H9 (cell line): ENCODE measurements around the gene FBXO21. TPM values are rescaled to one million over a fixed set of nuclear protein-coding genes. Genes with fewer than 3 reads are reported as not detected.

Experiments used
- DNase-seq: peaks from one replicate; pipeline ENCODE4 v3.0.0-alpha.2; 2017
- H2AFZ ChIP-seq: one replicate; pipeline ENCODE4 v1.6.1; 2013; ENCODE audit warnings: mild to moderate bottlenecking, low read length, control low read depth, moderate library complexity
- H2AK5ac ChIP-seq: 2 replicates; pipeline ENCODE4 v1.6.1; 2013; ENCODE audit warnings: low read length, control low read depth, mixed read lengths; ENCODE audit not compliant: insufficient read length
- H2BK120ac ChIP-seq: one replicate; pipeline ENCODE4 v1.6.1; 2013; ENCODE audit warnings: low read depth, mild to moderate bottlenecking, low read length, control low read depth, inconsistent platforms; ENCODE audit not compliant: poor library complexity, severe bottlenecking
- H2BK12ac ChIP-seq: 2 replicates; pipeline ENCODE4 v1.6.1; 2013; ENCODE audit warnings: low read length, control low read depth, mixed read lengths, low read depth; ENCODE audit not compliant: insufficient read length
- H2BK15ac ChIP-seq: 2 replicates; pipeline ENCODE4 v1.6.1; 2013; ENCODE audit warnings: low read depth, low read length, control low read depth
- H2BK20ac ChIP-seq: one replicate; pipeline ENCODE4 v1.6.1; 2013; ENCODE audit warnings: low read depth, mild to moderate bottlenecking, low read length, control low read depth, inconsistent platforms; ENCODE audit not compliant: poor library complexity, severe bottlenecking
- H2BK5ac ChIP-seq: 2 replicates; pipeline ENCODE4 v1.6.1; 2013; ENCODE audit warnings: low read length, control low read depth, mixed read lengths; ENCODE audit not compliant: insufficient read length
- H3K14ac ChIP-seq: 2 replicates; pipeline ENCODE4 v1.6.1; 2013; ENCODE audit warnings: low read length, control low read depth; ENCODE audit not compliant: insufficient read depth
- H3K18ac ChIP-seq: 2 replicates; pipeline ENCODE4 v1.6.1; 2013; ENCODE audit warnings: low read depth, mild to moderate bottlenecking, mixed read lengths, low read length, control low read depth; ENCODE audit not compliant: insufficient read length
- H3K23ac ChIP-seq: 2 replicates; pipeline ENCODE4 v1.6.1; 2013; ENCODE audit warnings: low read length, control low read depth, mixed read lengths, low read depth; ENCODE audit not compliant: insufficient read length
- H3K23me2 ChIP-seq: 2 replicates; pipeline ENCODE4 v1.6.1; 2013; ENCODE audit warnings: low read depth, mild to moderate bottlenecking, mixed read lengths, low read length, control low read depth; ENCODE audit not compliant: insufficient read length, poor library complexity, severe bottlenecking
- H3K27ac ChIP-seq: 2 replicates; pipeline ENCODE4 v1.5.1; 2013; ENCODE audit warnings: low read length, control low read depth, mixed read lengths, low read depth; ENCODE audit not compliant: insufficient read length
- H3K27me3 ChIP-seq: 2 replicates; pipeline ENCODE4 v1.6.1; 2013; ENCODE audit warnings: low read length, control low read depth, inconsistent platforms; ENCODE audit not compliant: insufficient read depth
- H3K4ac ChIP-seq: 2 replicates; pipeline ENCODE4 v1.6.1; 2013; ENCODE audit warnings: low read depth, mild to moderate bottlenecking, control low read depth, inconsistent platforms, low read length, moderate library complexity
- H3K4me1 ChIP-seq: 2 replicates; pipeline ENCODE4 v1.6.1; 2013; ENCODE audit warnings: low read length, control low read depth, inconsistent platforms; ENCODE audit not compliant: insufficient read depth
- H3K4me2 ChIP-seq: 2 replicates; pipeline ENCODE4 v1.6.1; 2013; ENCODE audit warnings: low read length, control low read depth, mixed read lengths; ENCODE audit not compliant: insufficient read length, insufficient read depth
- H3K56ac ChIP-seq: 2 replicates; pipeline ENCODE4 v1.6.1; 2013; ENCODE audit warnings: low read depth, mild to moderate bottlenecking, mixed read lengths, low read length, control low read depth; ENCODE audit not compliant: insufficient read length
- H3K79me1 ChIP-seq: 2 replicates; pipeline ENCODE4 v1.6.1; 2013; ENCODE audit warnings: low read depth, mild to moderate bottlenecking, moderate library complexity, low read length, control low read depth, inconsistent platforms; ENCODE audit not compliant: insufficient read depth, poor library complexity, severe bottlenecking
- H3K79me2 ChIP-seq: 2 replicates; pipeline ENCODE4 v1.6.1; 2013; ENCODE audit warnings: low read length, control low read depth, inconsistent platforms; ENCODE audit not compliant: insufficient read depth
- H3K9ac ChIP-seq: 2 replicates; pipeline ENCODE4 v1.6.1; 2013; ENCODE audit warnings: low read length, control low read depth, mixed read lengths; ENCODE audit not compliant: insufficient read length; ENCODE audit errors: extremely low read depth
- H3K9me3 ChIP-seq: one replicate; pipeline ENCODE4 v1.6.1; 2013; ENCODE audit warnings: low read depth, low read length, inconsistent platforms; ENCODE audit not compliant: control insufficient read depth
- H3T11ph ChIP-seq: one replicate; pipeline ENCODE4 v1.6.1; 2013; ENCODE audit warnings: mild to moderate bottlenecking, low read length, control low read depth, inconsistent platforms
- H4K20me1 ChIP-seq: one replicate; pipeline ENCODE4 v1.6.1; 2013; ENCODE audit not compliant: control insufficient read depth, insufficient read length, insufficient read depth
- H4K5ac ChIP-seq: 2 replicates; pipeline ENCODE4 v1.6.1; 2013; ENCODE audit warnings: low read depth, mild to moderate bottlenecking, mixed read lengths, low read length, control low read depth; ENCODE audit not compliant: insufficient read length
- H4K8ac ChIP-seq: replicated peaks from 2 replicates; pipeline ENCODE4 v1.6.1; 2013; ENCODE audit warnings: low read length, control low read depth, mixed read lengths, low read depth; ENCODE audit not compliant: insufficient read length
- H4K91ac ChIP-seq: 2 replicates; pipeline ENCODE4 v1.6.1; 2013; ENCODE audit warnings: low read depth, mild to moderate bottlenecking, moderate library complexity, mixed read lengths, low read length, control low read depth; ENCODE audit not compliant: insufficient read length
- H3K27ac Mint-ChIP-seq, 3 experiments: 2 replicates in 2 of 3; 3 replicates in 1 of 3; pipeline ENCODE4 v1.8.0; 2020 to 2021; ENCODE audit warnings: mixed read lengths in 3 of 3, mild to moderate bottlenecking in 1 of 3, moderate library complexity in 1 of 3
- H3K27me3 Mint-ChIP-seq: 2 replicates; pipeline ENCODE4 v1.8.0; 2021; ENCODE audit warnings: low read depth, mild to moderate bottlenecking, moderate library complexity, mixed read lengths
- H3K36me3 Mint-ChIP-seq, 3 experiments: 2 replicates in 2 of 3; 3 replicates in 1 of 3; pipeline ENCODE4 v1.8.0; 2020 to 2021; ENCODE audit warnings: low read depth in 3 of 3, mixed read lengths in 3 of 3; ENCODE audit not compliant: insufficient read depth in 1 of 3
- H3K4me1 Mint-ChIP-seq, 2 experiments: 2 replicates each; pipeline ENCODE4 v1.8.0; 2020; ENCODE audit warnings: mixed read lengths in 2 of 2
- H3K4me3 Mint-ChIP-seq, 2 experiments: 2 replicates in 1 of 2; 3 replicates in 1 of 2; pipeline ENCODE4 v1.8.0; 2020 to 2021; ENCODE audit warnings: mild to moderate bottlenecking in 2 of 2, mixed read lengths in 2 of 2, moderate library complexity in 1 of 2
- H3K9me3 Mint-ChIP-seq, 2 experiments: 2 replicates in 1 of 2; 3 replicates in 1 of 2; pipeline ENCODE4 v1.8.0; 2020; ENCODE audit warnings: mild to moderate bottlenecking in 2 of 2, mixed read lengths in 2 of 2, moderate library complexity in 1 of 2
- CTCF ChIP-seq: fragments of 200-600 bp; sonication (generic); conservative IDR thresholded peaks from 3 replicates; pipeline ENCODE4 v1.8.0; 2021; ENCODE audit warnings: antibody characterized with exemption, mild to moderate bottlenecking
- WGBS: extraction: QIAGEN DNeasy Blood & Tissue Kit; methylation state at CpG from one replicate; pipeline ENCODE4 v1.1.7; 2013; ENCODE audit warnings: missing lambda C conversion rate, low lambda C conversion rate, mixed read lengths; ENCODE audit not compliant: insufficient read length; ENCODE audit errors: extremely low coverage; 5-methylcytosine and 5-hydroxymethylcytosine counted together
- total RNA-seq: library from RNA; stranded (reverse); gene quantifications from 2 replicates; pipeline ENCODE4 v1.2.1, GENCODE V29; 2021

The FBXO21 gene
- total RNA-seq, 1 experiment from 2014 or later: 58.6 TPM

- peaks cover 16 to 35% of the 10 kb centered on the region in 2 experiments for H3K4me1 Mint-ChIP-seq
- H2BK20ac ChIP-seq: no peak overlapping the region
- H3K14ac ChIP-seq: no peak overlapping the region
- H2BK12ac ChIP-seq: no peak overlapping the region
- H3K9ac ChIP-seq: no peak overlapping the region
- H2BK15ac ChIP-seq: no peak overlapping the region
- no peak overlapping the region for H2BK5ac ChIP-seq
- no peaks in the 10 kb centered on the region for H3K9me3 ChIP-seq
- no peaks in the 10 kb centered on the region; a peak in 1 of 7 replicates for H3K36me3 Mint-ChIP-seq
- no peak overlapping the region for H3K56ac ChIP-seq
- H3K18ac ChIP-seq: no peak overlapping the region
- no peak overlapping the region for H4K8ac ChIP-seq
- no peak overlapping the region for H3K4me3 Mint-ChIP-seq
- no peak overlapping the region for H2BK120ac ChIP-seq
- H3K79me1 ChIP-seq: no peaks in the 10 kb centered on the region
- no CpG with 5 or more reads among the region's 3 CpGs for WGBS
- no peak overlapping the region for H3K4ac ChIP-seq
- no peak overlapping the region for H4K91ac ChIP-seq
- H3K27ac ChIP-seq: no peak overlapping the region
- no peak overlapping the region for H3K4me2 ChIP-seq
- H4K5ac ChIP-seq: no peak overlapping the region
- peaks cover 0 to 4% of the 10 kb centered on the region in 2 experiments; a peak in 2 of 5 replicates for H3K9me3 Mint-ChIP-seq
- H4K20me1 ChIP-seq: no peaks in the 10 kb centered on the region
- no peak overlapping the region for H3K23ac ChIP-seq
- H2AFZ ChIP-seq: no peak overlapping the region
- no peak overlapping the region for H3T11ph ChIP-seq
- peaks cover 9% of the 10 kb centered on the region for H3K23me2 ChIP-seq
- DNase-seq: no peak
- no peaks in the 10 kb centered on the region for H3K79me2 ChIP-seq
- H3K4me1 ChIP-seq: no peaks in the 10 kb centered on the region
- TF ChIP-seq CTCF: no peak
- H3K27me3 Mint-ChIP-seq: peaks cover 38% of the 10 kb centered on the region
- no peak overlapping the region for H2AK5ac ChIP-seq
- H3K27me3 ChIP-seq: peaks cover 3% of the 10 kb centered on the region; the same call in 1 of the 2 replicates
- peak overlapping the region in 1 of 3 experiments; percentile 22; a peak in 1 of 7 replicates for H3K27ac Mint-ChIP-seq
Observed at GRCh38 chr12:117102800-117103181, 87.5 kb downstream of the FBXO21 start.
